Measurements from ENCODE around the gene FAM131C. TPM values are rescaled to one million over a fixed set of nuclear protein-coding genes. Genes with fewer than 3 reads are reported as not detected.

Gene FAM131C
- total RNA-seq, 2 donors from 2014 or later: 0.66 to 2.5 TPM

DNA sequence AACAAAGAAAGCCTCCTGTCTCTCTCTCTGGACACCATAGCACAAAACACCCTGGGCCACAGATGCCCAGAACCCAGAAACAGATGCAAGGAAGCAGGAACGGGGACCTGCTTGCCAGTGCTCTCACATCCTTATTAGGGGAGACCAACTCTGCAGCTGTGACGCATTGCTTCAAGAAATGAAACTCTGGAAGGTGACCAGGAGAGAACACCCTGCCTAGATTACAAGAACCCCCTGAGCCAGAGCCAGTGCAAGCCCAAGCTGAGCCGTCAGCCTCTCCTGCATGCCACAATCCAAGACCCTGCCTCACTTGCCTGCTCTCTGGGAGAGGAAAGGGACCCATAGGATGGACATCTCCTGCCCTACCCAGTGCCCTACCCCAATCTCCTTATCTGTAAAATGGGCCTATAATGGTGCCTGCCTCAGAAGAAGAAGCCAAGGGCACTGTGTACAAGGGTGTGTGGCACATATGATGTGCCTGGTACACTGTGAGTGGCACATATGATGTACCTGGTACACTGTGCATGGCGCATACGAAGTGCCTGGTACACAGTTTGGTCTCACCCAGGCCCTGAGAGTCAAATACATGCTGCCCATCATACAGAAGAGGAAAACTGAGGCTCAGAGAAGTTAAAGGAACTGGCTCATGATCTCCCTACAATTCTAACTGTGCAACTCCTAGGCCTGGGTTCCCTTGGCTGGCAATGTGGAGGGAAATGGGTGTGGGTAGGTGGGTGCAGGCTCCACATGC lies 16.8 kb upstream of the FAM131C start:
- Mint-ChIP-seq H3K27me3 (ENCODE audit: insufficient read depth) (no peaks in the 10 kb centered on the region), H3K27ac (no peak overlapping the region), H3K9me3 (no peaks in the 10 kb centered on the region), H3K4me3 (no peak overlapping the region), H3K4me1 (peaks cover 13% of the 10 kb centered on the region), H3K36me3 (ENCODE audit: low read depth) (no peaks in the 10 kb centered on the region)
- Histone ChIP-seq H3K4me1 (ENCODE audit: control insufficient read depth, insufficient read depth, low read length) (peaks cover 6% of the 10 kb centered on the region), H3K27ac (ENCODE audit: low read depth, low read length) (no peak overlapping the region), H3K9me3 (ENCODE audit: control insufficient read depth, low read length) (no peaks in the 10 kb centered on the region), H3K27me3 (ENCODE audit: control insufficient read depth, insufficient read depth, low read length, poor library complexity, severe bottlenecking) (no peaks in the 10 kb centered on the region), H3K9ac (ENCODE audit: extremely low read depth, low read length, poor library complexity, severe bottlenecking) (no peak overlapping the region), H3K4me3 (ENCODE audit: low read length) (no peak overlapping the region), H3K36me3 (ENCODE audit: control insufficient read depth, insufficient read depth, low read length) (no peaks in the 10 kb centered on the region)
- 95 to 98% methylated on average over 5 of the region's 5 CpGs for WGBS, 2 experiments (ENCODE audit: insufficient coverage in 1 of 2, insufficient read length in 1 of 2)
- TF ChIP-seq CTCF (conservative IDR thresholded peaks at IDR 0.05): no peak
- DNase-seq: no peak

GRCh38 chr1:16088996-16089395 lies 15.5 kb upstream of the FAM131C start:
- peaks cover 6% of the 10 kb centered on the region for H3K4me1 ChIP-seq (ENCODE audit: control insufficient read depth, insufficient read depth, low read length)
- TF ChIP-seq CTCF (conservative IDR thresholded peaks at IDR 0.05): no peak
- 88 to 96% methylated on average over 4 to 9 of the region's 9 CpGs for WGBS, 2 experiments (ENCODE audit: insufficient coverage in 1 of 2, insufficient read length in 1 of 2)
- Mint-ChIP-seq H3K36me3 (ENCODE audit: low read depth) (no peaks in the 10 kb centered on the region), H3K27me3 (ENCODE audit: insufficient read depth) (no peaks in the 10 kb centered on the region), H3K4me1 (peaks cover 12% of the 10 kb centered on the region), H3K4me3 (no peak overlapping the region), H3K27ac (no peak overlapping the region), H3K9me3 (no peaks in the 10 kb centered on the region)
- H3K9ac ChIP-seq (ENCODE audit: extremely low read depth, low read length, poor library complexity, severe bottlenecking): no peak overlapping the region
- no peaks in the 10 kb centered on the region for H3K36me3 ChIP-seq (ENCODE audit: control insufficient read depth, insufficient read depth, low read length)
- no peak overlapping the region for H3K27ac ChIP-seq (ENCODE audit: low read depth, low read length)
- H3K27me3 ChIP-seq (ENCODE audit: control insufficient read depth, insufficient read depth, low read length, poor library complexity, severe bottlenecking): no peaks in the 10 kb centered on the region
- H3K9me3 ChIP-seq (ENCODE audit: control insufficient read depth, low read length): no peaks in the 10 kb centered on the region
- DNase-seq: peak; percentile 54
- no peak overlapping the region for H3K4me3 ChIP-seq (ENCODE audit: low read length)

DNA sequence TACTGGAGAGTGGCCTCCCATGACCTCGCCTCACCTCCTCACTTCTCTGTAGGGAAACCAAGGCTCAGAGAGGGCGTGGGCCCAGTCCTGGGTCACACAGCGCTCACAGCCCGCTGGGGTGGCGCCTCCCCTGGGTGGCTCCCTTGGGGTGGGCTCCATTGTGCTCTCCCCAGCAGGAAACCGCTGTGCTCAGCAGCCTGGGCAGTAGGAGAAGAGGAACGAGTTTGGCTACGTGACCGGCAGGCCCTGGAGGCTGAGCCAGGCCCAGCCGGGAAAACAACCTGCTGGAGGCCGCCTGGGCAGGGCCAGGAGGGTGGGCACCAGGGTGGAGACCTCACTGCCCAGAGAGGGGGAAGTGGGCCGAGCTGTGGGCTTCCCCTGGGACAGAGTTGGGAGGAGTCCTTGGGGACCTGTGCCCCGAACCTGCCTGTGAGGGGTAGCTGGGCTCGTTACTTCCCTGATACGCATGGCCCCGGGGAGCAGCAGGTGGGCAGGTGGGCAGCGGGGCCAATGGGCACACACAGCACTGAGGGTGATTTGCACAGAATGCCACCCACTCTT lies 15.0 kb upstream of the FAM131C start:
- Histone ChIP-seq H3K36me3 (ENCODE audit: control insufficient read depth, insufficient read depth, low read length) (no peaks in the 10 kb centered on the region), H3K9me3 (ENCODE audit: control insufficient read depth, low read length) (no peaks in the 10 kb centered on the region), H3K9ac (ENCODE audit: extremely low read depth, low read length, poor library complexity, severe bottlenecking) (no peak overlapping the region), H3K4me1 (ENCODE audit: control insufficient read depth, insufficient read depth, low read length) (peaks cover 6% of the 10 kb centered on the region), H3K27me3 (ENCODE audit: control insufficient read depth, insufficient read depth, low read length, poor library complexity, severe bottlenecking) (no peaks in the 10 kb centered on the region), H3K4me3 (ENCODE audit: low read length) (no peak overlapping the region), H3K27ac (ENCODE audit: low read depth, low read length) (no peak overlapping the region)
- no peak overlapping the region for H3K27ac Mint-ChIP-seq
- H3K4me1 Mint-ChIP-seq: peaks cover 6% of the 10 kb centered on the region
- H3K4me3 Mint-ChIP-seq: no peak overlapping the region
- TF ChIP-seq CTCF (conservative IDR thresholded peaks at IDR 0.05): no peak
- H3K9me3 Mint-ChIP-seq: no peaks in the 10 kb centered on the region
- WGBS, 2 experiments (ENCODE audit: insufficient coverage in 1 of 2, insufficient read length in 1 of 2): 89 to 93% methylated on average over 9 to 17 of the region's 17 CpGs
- DNase-seq: peak; percentile 44
- no peaks in the 10 kb centered on the region for H3K27me3 Mint-ChIP-seq (ENCODE audit: insufficient read depth)
- no peaks in the 10 kb centered on the region for H3K36me3 Mint-ChIP-seq (ENCODE audit: low read depth)
